Activated CD4-positive, alpha-beta T cell treated with anti-CD3 and anti-CD28 coated beads, Interleukin-2, Interleukin-6, amounts not matched to agents 100 ng/mL and 50 ng/mL, durations not matched to agents 16 hours and 8 hours (primary cell): Measurements from ENCODE around the gene TMEM80.
"Not testable (repeated sequence)": the region's sequence is repeated elsewhere in the genome, so short reads cannot be mapped to it uniquely, and the experiment has no call there.

ENCODE experiments used
- DNase-seq: peaks from one replicate; pipeline ENCODE4 v3.0.0-alpha.2; 2020

The TMEM80 gene

GRCh38 chr11:680476-680875 lies 15.1 kb upstream of the TMEM80 start:
- DNase-seq: no peak

- no peak for DNase-seq
Measured at GRCh38 chr11:680970-681369, 14.6 kb upstream of the TMEM80 start.

GRCh38 chr11:686451-687243 lies 9.0 kb upstream of the TMEM80 start:
- no peak for DNase-seq

GRCh38 chr11:687751-688150 lies 7.9 kb upstream of the TMEM80 start:
- DNase-seq: no peak

GRCh38 chr11:688681-689080 lies 6.9 kb upstream of the TMEM80 start:
- DNase-seq: no peak

GRCh38 chr11:689625-690024 lies 6.0 kb upstream of the TMEM80 start:
- DNase-seq: no peak

GRCh38 chr11:690244-690643 lies 5.4 kb upstream of the TMEM80 start:
- not testable (repeated sequence) for DNase-seq

- no peak for DNase-seq
Measured at GRCh38 chr11:690738-691633, 4.6 kb upstream of the TMEM80 start.

- no peak for DNase-seq
Measured at GRCh38 chr11:691710-692590, 3.7 kb upstream of the TMEM80 start.

GRCh38 chr11:692824-693414 lies 2.7 kb upstream of the TMEM80 start:
- no peak for DNase-seq

- DNase-seq: no peak
Measured at GRCh38 chr11:693415-693831, 2.2 kb upstream of the TMEM80 start.

- DNase-seq: no peak
Measured at GRCh38 chr11:693887-694562, 1.6 kb upstream of the TMEM80 start.

GRCh38 chr11:694563-695287 lies 891 bp upstream of the TMEM80 start, which contains the start of gene DEAF1:
TSS of gene DEAF1 (minus strand) at chr11:695222. CDS start at chr11:695047, 175 bp downstream.
- DNase-seq: peak; percentile 100

- DNase-seq: no peak
Measured at GRCh38 chr11:695288-695537, 403 bp upstream of the TMEM80 start.

GRCh38 chr11:696955-697491 lies 1.4 kb downstream of the TMEM80 start:
- DNase-seq: no peak

GRCh38 chr11:697811-698311 lies 2.2 kb downstream of the TMEM80 start:
- DNase-seq: no peak

- DNase-seq: no peak
Measured at GRCh38 chr11:698493-699115, 3.0 kb downstream of the TMEM80 start.

- no peak for DNase-seq
Measured at GRCh38 chr11:699116-699508, 3.5 kb downstream of the TMEM80 start.

- no peak for DNase-seq
Measured at GRCh38 chr11:699753-700152, 4.1 kb downstream of the TMEM80 start.

- no peak for DNase-seq
Measured at GRCh38 chr11:701741-702461, 6.3 kb downstream of the TMEM80 start.
